ENCODE measurements around the gene DTX1. TPM values are rescaled to one million over a fixed set of nuclear protein-coding genes. Genes with fewer than 3 reads are reported as not detected.

DTX1 gene
- total RNA-seq, 1 experiment from 2014 or later = 0.44 TPM

DNA sequence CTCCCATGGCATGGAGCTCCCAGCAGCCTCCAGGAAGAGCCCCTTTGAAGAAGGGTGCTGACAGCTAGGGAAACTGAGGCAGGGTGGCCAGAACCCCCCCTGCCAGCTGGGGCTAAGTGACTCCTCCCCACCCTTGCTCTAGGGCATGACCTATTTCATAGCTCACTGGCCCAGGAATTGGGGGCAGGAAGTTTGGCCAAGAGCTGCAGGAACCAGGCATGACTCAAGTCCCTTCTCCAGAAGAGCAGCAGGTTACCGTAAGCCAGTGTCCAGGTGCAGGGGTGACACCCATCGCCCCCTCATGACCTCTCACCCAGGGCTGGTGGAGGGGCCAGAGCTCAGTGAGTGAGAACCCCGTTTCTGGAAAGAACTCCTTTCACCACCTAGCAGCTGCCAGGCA is 77.1 kb downstream of the DTX1 start:
- POLR2A ChIA-PET = no interaction called here
- DNase-seq (ENCODE audit: low read depth, low spot score) = no peak
- no TSS peak for BruUV-seq (replicated peaks)
- CTCF ChIA-PET = no interaction called here
- TF ChIP-seq, protein P1, sequence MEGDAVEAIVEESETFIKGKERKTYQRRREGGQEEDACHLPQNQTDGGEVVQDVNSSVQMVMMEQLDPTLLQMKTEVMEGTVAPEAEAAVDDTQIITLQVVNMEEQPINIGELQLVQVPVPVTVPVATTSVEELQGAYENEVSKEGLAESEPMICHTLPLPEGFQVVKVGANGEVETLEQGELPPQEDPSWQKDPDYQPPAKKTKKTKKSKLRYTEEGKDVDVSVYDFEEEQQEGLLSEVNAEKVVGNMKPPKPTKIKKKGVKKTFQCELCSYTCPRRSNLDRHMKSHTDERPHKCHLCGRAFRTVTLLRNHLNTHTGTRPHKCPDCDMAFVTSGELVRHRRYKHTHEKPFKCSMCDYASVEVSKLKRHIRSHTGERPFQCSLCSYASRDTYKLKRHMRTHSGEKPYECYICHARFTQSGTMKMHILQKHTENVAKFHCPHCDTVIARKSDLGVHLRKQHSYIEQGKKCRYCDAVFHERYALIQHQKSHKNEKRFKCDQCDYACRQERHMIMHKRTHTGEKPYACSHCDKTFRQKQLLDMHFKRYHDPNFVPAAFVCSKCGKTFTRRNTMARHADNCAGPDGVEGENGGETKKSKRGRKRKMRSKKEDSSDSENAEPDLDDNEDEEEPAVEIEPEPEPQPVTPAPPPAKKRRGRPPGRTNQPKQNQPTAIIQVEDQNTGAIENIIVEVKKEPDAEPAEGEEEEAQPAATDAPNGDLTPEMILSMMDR (IDR thresholded peaks at IDR 0.05) = no peak
- TF ChIP-seq, protein P2, sequence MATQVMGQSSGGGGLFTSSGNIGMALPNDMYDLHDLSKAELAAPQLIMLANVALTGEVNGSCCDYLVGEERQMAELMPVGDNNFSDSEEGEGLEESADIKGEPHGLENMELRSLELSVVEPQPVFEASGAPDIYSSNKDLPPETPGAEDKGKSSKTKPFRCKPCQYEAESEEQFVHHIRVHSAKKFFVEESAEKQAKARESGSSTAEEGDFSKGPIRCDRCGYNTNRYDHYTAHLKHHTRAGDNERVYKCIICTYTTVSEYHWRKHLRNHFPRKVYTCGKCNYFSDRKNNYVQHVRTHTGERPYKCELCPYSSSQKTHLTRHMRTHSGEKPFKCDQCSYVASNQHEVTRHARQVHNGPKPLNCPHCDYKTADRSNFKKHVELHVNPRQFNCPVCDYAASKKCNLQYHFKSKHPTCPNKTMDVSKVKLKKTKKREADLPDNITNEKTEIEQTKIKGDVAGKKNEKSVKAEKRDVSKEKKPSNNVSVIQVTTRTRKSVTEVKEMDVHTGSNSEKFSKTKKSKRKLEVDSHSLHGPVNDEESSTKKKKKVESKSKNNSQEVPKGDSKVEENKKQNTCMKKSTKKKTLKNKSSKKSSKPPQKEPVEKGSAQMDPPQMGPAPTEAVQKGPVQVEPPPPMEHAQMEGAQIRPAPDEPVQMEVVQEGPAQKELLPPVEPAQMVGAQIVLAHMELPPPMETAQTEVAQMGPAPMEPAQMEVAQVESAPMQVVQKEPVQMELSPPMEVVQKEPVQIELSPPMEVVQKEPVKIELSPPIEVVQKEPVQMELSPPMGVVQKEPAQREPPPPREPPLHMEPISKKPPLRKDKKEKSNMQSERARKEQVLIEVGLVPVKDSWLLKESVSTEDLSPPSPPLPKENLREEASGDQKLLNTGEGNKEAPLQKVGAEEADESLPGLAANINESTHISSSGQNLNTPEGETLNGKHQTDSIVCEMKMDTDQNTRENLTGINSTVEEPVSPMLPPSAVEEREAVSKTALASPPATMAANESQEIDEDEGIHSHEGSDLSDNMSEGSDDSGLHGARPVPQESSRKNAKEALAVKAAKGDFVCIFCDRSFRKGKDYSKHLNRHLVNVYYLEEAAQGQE (IDR thresholded peaks at IDR 0.05; ENCODE audit: insufficient read depth in 1 of 2, low read depth in 2 of 2, low read length in 1 of 2) = no peak
- TF ChIP-seq TCF7L2 (IDR thresholded peaks at IDR 0.05; ENCODE audit: low read depth, low read length) = no peak
- in situ Hi-C loops (cut with HindIII; ENCODE audit: low pct_unique_long_range_greater_than_20kb, low sequenced_read_pairs) (no loop called here), intact Hi-C loops (cut with micrococcal nuclease; ENCODE audit: unreplicated experiment) (no loop called here)
- Histone ChIP-seq H3K4me1 (ENCODE audit: control insufficient read depth, insufficient read depth, low read length) (peaks cover 2% of the 10 kb centered on the region), H3K27me3 (ENCODE audit: control insufficient read depth, insufficient read depth, low read length) (no peaks in the 10 kb centered on the region), H3K9me3 (ENCODE audit: control insufficient read depth, insufficient read depth, low read depth, low read length) (no peaks in the 10 kb centered on the region), H3K36me3 (ENCODE audit: control insufficient read depth, insufficient read depth, low read length) (no peaks in the 10 kb centered on the region), H3K4me3 (ENCODE audit: low read depth in 2 of 2, low read length in 2 of 2) (no peak overlapping the region), H3K27ac (ENCODE audit: low read length) (no peak overlapping the region)
- ATAC-seq = no peak

DNA sequence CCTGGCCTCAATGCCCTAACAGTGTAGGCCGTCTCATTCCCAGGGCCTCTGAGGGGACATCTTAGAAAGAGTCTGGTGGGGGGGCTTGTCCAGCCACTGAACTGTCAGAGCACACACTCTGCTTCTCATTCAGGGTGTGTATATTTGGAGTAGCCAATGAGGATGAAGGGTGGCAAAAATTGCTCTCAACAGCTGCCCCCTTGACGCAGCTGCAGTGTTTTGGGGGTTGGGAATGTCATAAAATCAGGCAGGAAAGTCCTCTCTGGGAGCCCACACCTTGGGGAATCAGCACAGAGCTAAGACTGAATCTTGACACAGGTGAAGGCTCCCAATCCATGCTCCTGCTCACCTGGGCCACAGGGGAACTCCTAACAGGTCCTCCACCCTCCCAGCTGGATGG is 77.5 kb downstream of the DTX1 start:
- ChIA-PET POLR2A (no interaction called here), CTCF (no interaction called here)
- DNase-seq (ENCODE audit: low read depth, low spot score) (no peak), ATAC-seq (no peak)
- Histone ChIP-seq H3K27me3 (ENCODE audit: control insufficient read depth, insufficient read depth, low read length) (no peaks in the 10 kb centered on the region), H3K4me1 (ENCODE audit: control insufficient read depth, insufficient read depth, low read length) (peaks cover 4% of the 10 kb centered on the region), H3K27ac (ENCODE audit: low read length) (no peak overlapping the region), H3K9me3 (ENCODE audit: control insufficient read depth, insufficient read depth, low read depth, low read length) (no peaks in the 10 kb centered on the region), H3K4me3 (ENCODE audit: low read depth in 2 of 2, low read length in 2 of 2) (no peak overlapping the region), H3K36me3 (ENCODE audit: control insufficient read depth, insufficient read depth, low read length) (no peaks in the 10 kb centered on the region)
- in situ Hi-C loops (cut with HindIII; ENCODE audit: low pct_unique_long_range_greater_than_20kb, low sequenced_read_pairs) = no loop called here
- BruUV-seq (replicated peaks) = no TSS peak
- no peak for TF ChIP-seq SIN3A (IDR thresholded peaks at IDR 0.05; ENCODE audit: borderline replicate concordance, insufficient read depth, low read depth, low read length)
- TF ChIP-seq, protein P2 (IDR thresholded peaks at IDR 0.05; ENCODE audit: insufficient read depth in 1 of 2, low read depth in 2 of 2, low read length in 1 of 2) = no peak
- no peak for TF ChIP-seq POLR2AphosphoS5 (IDR thresholded peaks at IDR 0.05; ENCODE audit: low read depth, low read length)
- TF ChIP-seq, protein P1 (IDR thresholded peaks at IDR 0.05) = no peak
- TF ChIP-seq TCF7L2 (IDR thresholded peaks at IDR 0.05; ENCODE audit: low read depth, low read length) = no peak
- intact Hi-C loops (cut with micrococcal nuclease; ENCODE audit: unreplicated experiment) = no loop called here
